ENCODE results near the gene NHLRC2. TPM values are rescaled to one million over a fixed set of nuclear protein-coding genes. Genes with fewer than 3 reads are reported as not detected.
A peak's percentile ranks its signal among the peaks of the same experiment; 100 is the strongest.

NHLRC2 gene
- total RNA-seq, 6 experiments from 2014 or later = 14.5 to 28.4 (median 23.0) TPM

DNA sequence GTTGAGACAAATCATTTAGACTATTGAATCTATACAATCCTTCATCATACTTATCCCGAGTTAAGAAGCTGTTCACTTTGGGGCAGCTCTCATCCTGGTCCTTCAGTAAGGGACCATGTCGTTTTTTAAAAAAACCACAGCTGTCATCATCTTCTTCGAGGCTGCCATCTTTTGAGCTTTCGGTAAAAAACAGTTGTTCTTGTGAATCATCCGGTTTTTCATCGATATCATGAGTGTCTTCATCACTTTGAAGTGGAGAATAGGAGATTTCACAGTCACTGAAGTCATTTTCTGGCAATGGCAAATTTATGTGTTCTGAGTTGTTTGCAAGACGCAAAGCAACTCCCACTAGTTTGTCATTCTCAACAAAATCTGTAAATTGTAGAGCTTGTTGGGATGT is 4.5 kb upstream of the NHLRC2 start:
- Histone ChIP-seq H3K27ac (no peak overlapping the region), H3K27me3 (no peaks in the 10 kb centered on the region), H3K9me3 (no peaks in the 10 kb centered on the region), H3K36me3 (peaks cover 0 to 7% (median 2%) of the 10 kb centered on the region in 4 donors), H3K4me3 (no peak overlapping the region), H3K4me1 (peaks cover 0 to 17% (median 0%) of the 10 kb centered on the region in 4 donors)
- no peak for ATAC-seq
- intact Hi-C loops (cut with DNase I) = no loop called here
- no peak for DNase-seq
- 96% methylated on average over 7 of the region's 7 CpGs for WGBS (ENCODE audit: insufficient coverage, low coverage, low lambda C conversion rate, missing lambda C conversion rate)
- TF ChIP-seq POLR2A (IDR thresholded peaks at IDR 0.05) (no peak), CTCF (IDR thresholded peaks at IDR 0.05) (no peak)

- Histone ChIP-seq H3K36me3 (no peaks in the 10 kb centered on the region), H3K27me3 (no peaks in the 10 kb centered on the region), H3K4me1 (peaks cover 0 to 44% (median 6%) of the 10 kb centered on the region in 4 donors), H3K27ac (peak overlapping the region; percentile 96 to 97 (median 97)), H3K4me3 (peak overlapping the region; percentile 90 to 91 (median 90)), H3K9me3 (no peaks in the 10 kb centered on the region)
- intact Hi-C loops (cut with DNase I) = no loop called here
- WGBS (ENCODE audit: insufficient coverage, low coverage, low lambda C conversion rate, missing lambda C conversion rate) = 9% methylated on average over 10 of the region's 10 CpGs
- DNase-seq = no peak
- ATAC-seq = peak; percentile 42 to 68 (median 58)
- no peak for TF ChIP-seq POLR2A (IDR thresholded peaks at IDR 0.05)
- no peak for TF ChIP-seq CTCF (IDR thresholded peaks at IDR 0.05)
Measured at GRCh38 chr10:113853578-113854012, 866 bp upstream of the NHLRC2 start.

DNA sequence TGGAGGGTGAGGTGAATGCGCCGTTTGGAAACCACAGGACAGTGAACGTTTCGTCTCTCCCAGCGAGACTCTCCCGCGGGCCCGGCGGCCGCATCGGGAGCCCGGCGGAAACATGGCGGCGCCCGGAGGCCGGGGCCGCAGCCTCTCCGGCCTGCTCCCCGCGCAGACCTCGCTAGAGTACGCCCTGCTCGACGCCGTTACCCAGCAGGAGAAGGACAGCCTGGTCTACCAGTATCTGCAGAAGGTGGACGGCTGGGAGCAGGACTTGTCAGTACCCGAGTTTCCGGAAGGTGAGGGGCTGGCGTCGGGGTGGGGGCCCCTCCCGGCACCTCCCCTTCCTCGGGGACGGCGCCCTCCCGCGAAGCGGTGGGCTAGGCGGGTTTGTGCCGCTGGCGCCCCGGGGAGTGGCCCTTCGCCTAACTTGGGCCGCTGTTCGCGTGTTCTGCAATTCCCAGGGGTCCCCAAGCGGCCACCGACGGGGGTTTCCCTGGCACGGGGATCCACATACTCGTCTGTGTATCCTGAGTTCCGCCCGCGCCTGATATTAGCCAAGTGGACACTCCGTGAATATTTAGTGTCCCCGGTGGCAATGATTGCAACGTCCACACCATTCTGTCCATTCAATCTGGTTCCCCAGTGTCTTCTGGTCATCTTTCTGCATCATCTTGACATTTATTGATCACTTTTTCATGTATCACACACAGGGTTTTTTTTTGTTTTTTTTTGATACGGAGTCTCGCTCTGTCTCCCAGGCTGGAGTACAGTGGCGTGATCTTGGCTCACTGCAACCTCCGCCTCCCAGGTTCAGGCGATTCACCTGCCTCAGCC is 514 bp downstream of the NHLRC2 start:
- ATAC-seq (peak; percentile 59 to 73 (median 68)), DNase-seq (peak; percentile 67 to 79 (median 78))
- WGBS (ENCODE audit: insufficient coverage, low coverage, low lambda C conversion rate, missing lambda C conversion rate) = 1% methylated on average over 23 of the region's 62 CpGs
- intact Hi-C loops (cut with DNase I) = no loop called here
- H3K4me3 ChIP-seq = peak overlapping the region; percentile 90 to 91 (median 90)
- H3K27me3 ChIP-seq = no peaks in the 10 kb centered on the region
- no peaks in the 10 kb centered on the region for H3K9me3 ChIP-seq
- no peaks in the 10 kb centered on the region for H3K36me3 ChIP-seq
- TF ChIP-seq CTCF (IDR thresholded peaks at IDR 0.05) (peak in 3 of 4 donors; percentile 4 to 6 (median 6)), POLR2A (IDR thresholded peaks at IDR 0.05) (peak; percentile 44)
- H3K4me1 ChIP-seq = peaks cover 0 to 57% (median 9%) of the 10 kb centered on the region in 4 donors
- H3K27ac ChIP-seq = peak overlapping the region; percentile 96 to 97 (median 97)

DNA sequence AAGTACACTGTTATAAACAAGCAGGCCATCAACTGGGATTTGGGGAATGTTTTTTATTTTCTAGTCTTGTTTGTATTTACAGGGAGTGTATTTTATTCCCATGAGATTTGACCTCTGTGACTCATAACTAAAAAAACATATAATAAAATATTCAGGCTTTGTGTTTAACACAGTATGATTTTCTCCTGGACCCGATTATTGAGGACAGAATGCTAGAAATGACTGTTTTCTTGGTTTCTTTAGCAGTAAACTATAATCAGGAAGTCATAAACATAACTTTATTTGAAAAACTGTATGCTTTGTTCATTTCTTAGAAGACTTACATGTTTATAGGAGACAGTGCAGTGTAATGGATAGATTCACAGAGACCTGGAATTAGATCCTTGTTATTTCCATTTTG is 2.1 kb downstream of the NHLRC2 start:
- Histone ChIP-seq H3K27me3 (no peaks in the 10 kb centered on the region), H3K4me3 (peak overlapping the region in 2 of 3 donors; percentile 90 to 91), H3K36me3 (peaks cover 0 to 9% (median under 1%) of the 10 kb centered on the region in 4 donors), H3K27ac (peak overlapping the region in 2 of 3 donors; percentile 97), H3K9me3 (no peaks in the 10 kb centered on the region), H3K4me1 (peaks cover 0 to 52% (median 11%) of the 10 kb centered on the region in 4 donors)
- TF ChIP-seq POLR2A (IDR thresholded peaks at IDR 0.05) = no peak
- no peak for TF ChIP-seq CTCF (IDR thresholded peaks at IDR 0.05)
- intact Hi-C loops (cut with DNase I) = no loop called here
- ATAC-seq (no peak), DNase-seq (no peak)
- WGBS (ENCODE audit: insufficient coverage, low coverage, low lambda C conversion rate, missing lambda C conversion rate) = 33% methylated on average over 1 of the region's 1 CpG
